HFFc6 (cell line): ENCODE results near the gene FSTL4. TPM values are rescaled to one million over a fixed set of nuclear protein-coding genes. Genes with fewer than 3 reads are reported as not detected.

Source experiments
- DNase-seq: peaks from one replicate; pipeline ENCODE4 v3.0.0-alpha.2; 2018
- H3K27ac Mint-ChIP-seq: 2 replicates; pipeline ENCODE4 v1.8.0; 2020; ENCODE audit warnings: mild to moderate bottlenecking, mixed read lengths
- H3K27me3 Mint-ChIP-seq: 2 replicates; pipeline ENCODE4 v1.8.0; 2021; ENCODE audit warnings: mild to moderate bottlenecking, moderate library complexity, mixed read lengths; ENCODE audit not compliant: insufficient read depth
- H3K36me3 Mint-ChIP-seq: 2 replicates; pipeline ENCODE4 v1.8.0; 2021; ENCODE audit warnings: low read depth, mixed read lengths
- H3K4me1 Mint-ChIP-seq: 2 replicates; pipeline ENCODE4 v1.8.0; 2020; ENCODE audit warnings: low read depth, mixed read lengths
- H3K4me3 Mint-ChIP-seq: 2 replicates; pipeline ENCODE4 v1.8.0; 2020; ENCODE audit warnings: mild to moderate bottlenecking, moderate library complexity, mixed read lengths
- H3K9me3 Mint-ChIP-seq: 2 replicates; pipeline ENCODE4 v1.8.0; 2020; ENCODE audit warnings: mild to moderate bottlenecking, mixed read lengths
- total RNA-seq, 6 experiments: library from RNA; stranded (reverse); fragmentation: NEBNext Ultra II Directional; extraction: Animal tissue kit (Norgen Biotek cat#: 25700); gene quantifications; 2 replicates in 1 of 6; 3 replicates in 5 of 6; pipeline ENCODE4 v1.2.3, GENCODE V29; 2021
- TF ChIP-seq, protein P1 (sequence below): fragments of 200-600 bp; sonication (generic); IDR thresholded peaks from 2 replicates; pipeline ENCODE4 v1.5.0; 2021; ENCODE audit warnings: antibody characterized with exemption, mild to moderate bottlenecking

FSTL4 gene
- total RNA-seq, 6 experiments from 2014 or later: not detected

DNA sequence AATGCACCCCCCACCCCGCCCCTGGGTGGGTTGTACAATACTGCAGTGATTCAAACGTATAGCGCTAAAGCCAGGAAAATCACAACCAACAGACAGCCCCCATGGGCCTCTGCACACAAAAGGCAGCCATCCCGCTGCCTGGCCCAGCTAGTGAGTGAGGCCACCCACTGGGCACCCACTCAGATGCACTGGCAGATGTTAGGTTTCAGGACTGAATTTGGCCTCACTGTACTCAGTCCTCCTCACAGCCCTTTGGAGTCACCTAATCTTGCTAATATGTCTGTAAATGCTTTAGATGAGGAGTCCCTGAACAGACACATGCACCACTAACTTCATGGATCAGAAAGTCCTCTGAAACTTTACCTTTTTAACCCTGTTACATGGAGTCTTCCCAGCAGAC lies 87.7 kb downstream of the FSTL4 start:
- no peak for DNase-seq
- Mint-ChIP-seq H3K27me3 (peaks cover 20% of the 10 kb centered on the region), H3K36me3 (no peaks in the 10 kb centered on the region), H3K4me1 (no peaks in the 10 kb centered on the region), H3K4me3 (no peak overlapping the region), H3K9me3 (no peaks in the 10 kb centered on the region), H3K27ac (no peak overlapping the region)
- TF ChIP-seq, protein P1, sequence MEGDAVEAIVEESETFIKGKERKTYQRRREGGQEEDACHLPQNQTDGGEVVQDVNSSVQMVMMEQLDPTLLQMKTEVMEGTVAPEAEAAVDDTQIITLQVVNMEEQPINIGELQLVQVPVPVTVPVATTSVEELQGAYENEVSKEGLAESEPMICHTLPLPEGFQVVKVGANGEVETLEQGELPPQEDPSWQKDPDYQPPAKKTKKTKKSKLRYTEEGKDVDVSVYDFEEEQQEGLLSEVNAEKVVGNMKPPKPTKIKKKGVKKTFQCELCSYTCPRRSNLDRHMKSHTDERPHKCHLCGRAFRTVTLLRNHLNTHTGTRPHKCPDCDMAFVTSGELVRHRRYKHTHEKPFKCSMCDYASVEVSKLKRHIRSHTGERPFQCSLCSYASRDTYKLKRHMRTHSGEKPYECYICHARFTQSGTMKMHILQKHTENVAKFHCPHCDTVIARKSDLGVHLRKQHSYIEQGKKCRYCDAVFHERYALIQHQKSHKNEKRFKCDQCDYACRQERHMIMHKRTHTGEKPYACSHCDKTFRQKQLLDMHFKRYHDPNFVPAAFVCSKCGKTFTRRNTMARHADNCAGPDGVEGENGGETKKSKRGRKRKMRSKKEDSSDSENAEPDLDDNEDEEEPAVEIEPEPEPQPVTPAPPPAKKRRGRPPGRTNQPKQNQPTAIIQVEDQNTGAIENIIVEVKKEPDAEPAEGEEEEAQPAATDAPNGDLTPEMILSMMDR: no peak

DNA sequence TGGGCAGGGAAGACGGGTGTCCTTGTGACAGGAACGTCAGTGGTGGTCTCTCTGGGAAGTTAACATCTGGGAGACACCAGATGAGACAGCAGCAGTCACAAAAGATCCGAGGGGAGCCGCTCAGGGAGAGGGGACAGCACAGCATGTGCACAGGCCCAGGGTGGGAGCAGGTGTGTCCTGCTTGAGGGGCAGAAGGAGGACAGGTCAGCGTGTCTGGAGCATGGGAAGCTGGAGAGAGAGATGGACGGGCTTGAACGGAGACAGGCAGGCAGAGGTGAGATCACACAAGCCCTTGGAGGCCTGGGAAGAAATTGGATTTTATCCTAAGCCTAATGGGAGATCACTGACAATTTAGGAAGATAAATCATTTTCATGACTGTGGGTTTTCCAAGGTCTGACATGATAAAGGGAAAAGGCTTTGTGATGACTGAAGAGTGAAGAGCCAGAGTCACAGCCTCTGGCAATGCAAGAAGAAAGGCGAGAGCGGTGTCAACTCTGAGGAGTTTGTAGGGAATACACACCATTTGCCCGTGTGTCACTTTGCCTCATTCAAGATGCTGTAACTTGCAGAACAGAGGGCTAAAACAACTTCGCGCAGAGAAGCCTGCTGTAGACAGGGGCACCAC lies 88.3 kb downstream of the FSTL4 start:
- Mint-ChIP-seq H3K4me1 (no peaks in the 10 kb centered on the region), H3K36me3 (no peaks in the 10 kb centered on the region), H3K9me3 (no peaks in the 10 kb centered on the region), H3K27me3 (peaks cover 21% of the 10 kb centered on the region), H3K4me3 (no peak overlapping the region), H3K27ac (no peak overlapping the region)
- no peak for DNase-seq
- TF ChIP-seq, protein P1: no peak

DNA sequence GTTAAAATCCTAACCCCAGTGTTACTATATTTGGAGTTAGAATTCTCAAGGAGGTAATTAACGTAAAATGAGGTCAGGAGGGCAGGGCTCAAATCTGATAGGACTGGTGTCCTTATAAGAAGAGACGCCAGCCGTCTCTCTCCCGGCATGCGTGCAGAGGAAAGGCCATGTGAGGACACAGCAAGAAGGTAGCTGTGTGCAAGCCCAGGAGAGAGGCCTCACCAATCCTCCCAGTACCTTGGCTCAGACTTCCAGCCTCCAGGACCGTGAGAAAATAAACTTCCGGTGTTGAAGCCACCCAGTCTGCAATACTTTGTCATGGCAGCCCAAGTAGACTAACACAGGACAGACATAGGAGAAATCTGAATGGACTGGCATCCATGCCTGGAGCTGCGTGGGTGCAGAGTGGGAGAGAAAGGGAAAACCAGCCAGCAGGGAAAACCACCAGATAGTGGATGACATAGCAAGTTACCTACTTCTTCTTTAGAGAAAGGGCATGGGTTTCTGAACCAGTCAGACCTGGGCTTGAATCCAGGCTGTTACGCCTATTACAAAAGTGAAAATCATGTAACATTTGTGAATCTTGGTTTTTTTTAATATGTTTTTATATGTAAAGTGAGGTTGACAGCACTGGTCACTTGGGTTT lies 89.2 kb downstream of the FSTL4 start:
- Mint-ChIP-seq H3K27ac (no peak overlapping the region), H3K27me3 (peaks cover 23% of the 10 kb centered on the region), H3K9me3 (no peaks in the 10 kb centered on the region), H3K36me3 (no peaks in the 10 kb centered on the region), H3K4me1 (no peaks in the 10 kb centered on the region), H3K4me3 (no peak overlapping the region)
- TF ChIP-seq, protein P1: no peak
- DNase-seq: no peak

DNA sequence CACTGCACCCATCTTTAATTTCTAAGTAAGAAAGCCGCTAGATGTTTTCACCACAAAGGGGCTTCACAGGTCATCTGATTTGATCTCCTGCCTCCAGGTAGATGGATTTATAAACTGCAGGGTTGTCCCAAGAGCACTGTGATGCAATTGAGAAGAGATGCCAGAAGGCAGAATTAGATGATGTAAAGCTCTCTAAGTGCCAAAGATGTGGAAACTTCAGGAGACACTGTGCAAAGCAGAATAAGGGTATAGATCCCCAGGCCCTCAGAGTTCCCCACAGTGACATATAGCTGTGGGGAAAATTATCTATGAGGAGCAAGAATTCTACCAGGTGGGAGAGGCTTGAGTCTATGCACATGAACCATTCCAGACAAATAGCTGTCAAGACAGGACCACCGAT lies 90.5 kb downstream of the FSTL4 start:
- peaks cover 23% of the 10 kb centered on the region for H3K27me3 Mint-ChIP-seq

DNA sequence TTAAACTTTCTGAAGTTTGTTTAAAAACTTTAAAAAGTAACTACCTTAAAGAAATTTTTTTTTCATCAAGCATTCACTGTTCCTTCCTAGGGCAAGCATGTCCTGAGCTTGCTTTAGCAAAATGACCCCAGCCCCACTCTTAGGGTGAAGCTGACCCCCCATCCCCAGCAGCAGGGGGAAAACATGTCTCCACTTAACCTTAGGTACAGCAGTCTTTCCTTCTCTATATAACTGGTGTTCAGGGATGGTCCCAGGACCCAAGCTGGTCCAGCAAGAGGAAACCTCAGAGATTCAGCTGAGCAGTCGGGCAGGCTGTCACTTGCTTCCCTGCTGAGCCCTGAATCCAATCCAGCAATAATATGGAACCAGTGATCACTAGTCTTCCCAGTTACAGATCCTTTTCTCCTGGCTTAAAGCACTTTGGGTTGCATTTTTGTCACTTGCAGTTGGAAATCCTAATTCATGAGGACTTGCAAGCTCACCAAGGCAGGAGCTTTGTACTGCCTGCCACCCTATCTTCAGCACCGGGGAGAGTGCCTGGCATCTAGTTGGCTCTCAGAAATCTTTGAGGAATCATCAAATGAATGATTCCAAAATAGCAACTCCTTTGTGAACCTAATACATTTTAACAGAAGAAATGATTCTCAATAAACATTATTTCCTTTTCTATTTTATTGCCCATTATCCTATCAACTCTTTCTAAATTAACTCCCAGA lies 91.2 kb downstream of the FSTL4 start:
- peaks cover 23% of the 10 kb centered on the region for H3K27me3 Mint-ChIP-seq
- no peak for DNase-seq
- H3K4me3 Mint-ChIP-seq: no peak overlapping the region
- H3K36me3 Mint-ChIP-seq: no peaks in the 10 kb centered on the region
- H3K4me1 Mint-ChIP-seq: no peaks in the 10 kb centered on the region
- no peak overlapping the region for H3K27ac Mint-ChIP-seq
- no peaks in the 10 kb centered on the region for H3K9me3 Mint-ChIP-seq
- TF ChIP-seq, protein P1: no peak

More for the DNA sequence above, 90.5 kb downstream of the FSTL4 start:
- no peak overlapping the region for H3K4me3 Mint-ChIP-seq
- TF ChIP-seq, protein P1: no peak
- no peak for DNase-seq
- no peaks in the 10 kb centered on the region for H3K9me3 Mint-ChIP-seq
- H3K27ac Mint-ChIP-seq: no peak overlapping the region
- no peaks in the 10 kb centered on the region for H3K4me1 Mint-ChIP-seq
- no peaks in the 10 kb centered on the region for H3K36me3 Mint-ChIP-seq
